Cardiac atrium fibroblast (primary cell): Measurements from ENCODE around the gene MYOD1. TPM values are rescaled to one million over a fixed set of nuclear protein-coding genes. Genes with fewer than 3 reads are reported as not detected.

ENCODE experiments used
- total RNA-seq: library from RNA; depleted of rRNA; stranded (reverse); fragments of >200 nt; gene quantifications from 2 replicates; pipeline ENCODE4 v1.2.3, GENCODE V29; 2015

MYOD1 gene
- not detected in 2 replicates for total RNA-seq

DNA sequence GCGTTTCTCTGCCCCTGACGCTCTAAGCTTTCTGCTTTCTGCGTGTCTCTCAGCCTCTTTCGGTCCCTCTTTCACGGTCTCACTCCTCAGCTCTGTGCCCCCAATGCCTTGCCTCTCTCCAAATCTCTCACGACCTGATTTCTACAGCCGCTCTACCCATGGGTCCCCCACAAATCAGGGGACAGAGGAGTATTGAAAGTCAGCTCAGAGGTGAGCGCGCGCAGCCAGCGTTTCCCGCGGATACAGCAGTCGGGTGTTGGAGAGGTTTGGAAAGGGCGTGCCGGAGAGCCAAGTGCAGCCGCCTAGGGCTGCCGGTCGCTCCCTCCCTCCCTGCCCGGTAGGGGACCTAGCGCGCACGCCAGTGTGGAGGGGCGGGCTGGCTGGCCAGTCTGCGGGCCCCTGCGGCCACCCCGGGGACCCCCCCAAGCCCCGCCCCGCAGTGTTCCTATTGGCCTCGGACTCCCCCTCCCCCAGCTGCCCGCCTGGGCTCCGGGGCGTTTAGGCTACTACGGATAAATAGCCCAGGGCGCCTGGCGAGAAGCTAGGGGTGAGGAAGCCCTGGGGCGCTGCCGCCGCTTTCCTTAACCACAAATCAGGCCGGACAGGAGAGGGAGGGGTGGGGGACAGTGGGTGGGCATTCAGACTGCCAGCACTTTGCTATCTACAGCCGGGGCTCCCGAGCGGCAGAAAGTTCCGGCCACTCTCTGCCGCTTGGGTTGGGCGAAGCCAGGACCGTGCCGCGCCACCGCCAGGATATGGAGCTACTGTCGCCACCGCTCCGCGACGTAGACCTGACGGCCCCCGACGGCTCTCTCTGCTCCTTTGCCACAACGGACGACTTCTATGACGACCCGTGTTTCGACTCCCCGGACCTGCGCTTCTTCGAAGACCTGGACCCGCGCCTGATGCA lies at the start of gene MYOD1:
TSS of gene MYOD1 (plus strand) at position 544 of the 910 bp plus-strand sequence. CDS start at position 756, 212 bp downstream.

GRCh38 chr11:17734418-17734911 lies 15.1 kb downstream of the MYOD1 start, which contains the start of gene KCNC1:
Gene KCNC1 (plus strand): TSS chr11:17734781. CDS start chr11:17736003, 1,222 bp downstream.

Other genes starting within 250 kb of the MYOD1 start
- not detected in 2 replicates for gene ABCC8, start 242.7 kb upstream of the MYOD1 start, total RNA-seq
- gene USH1C, start 175.2 kb upstream of the MYOD1 start, total RNA-seq = not detected in 2 replicates
- gene OTOG, start 172.3 kb upstream of the MYOD1 start, total RNA-seq = not detected in 2 replicates
- not detected in 2 replicates for gene KCNC1, start 15.2 kb downstream of the MYOD1 start, total RNA-seq